Measurements from ENCODE around the gene KRTAP27-1.

DNA sequence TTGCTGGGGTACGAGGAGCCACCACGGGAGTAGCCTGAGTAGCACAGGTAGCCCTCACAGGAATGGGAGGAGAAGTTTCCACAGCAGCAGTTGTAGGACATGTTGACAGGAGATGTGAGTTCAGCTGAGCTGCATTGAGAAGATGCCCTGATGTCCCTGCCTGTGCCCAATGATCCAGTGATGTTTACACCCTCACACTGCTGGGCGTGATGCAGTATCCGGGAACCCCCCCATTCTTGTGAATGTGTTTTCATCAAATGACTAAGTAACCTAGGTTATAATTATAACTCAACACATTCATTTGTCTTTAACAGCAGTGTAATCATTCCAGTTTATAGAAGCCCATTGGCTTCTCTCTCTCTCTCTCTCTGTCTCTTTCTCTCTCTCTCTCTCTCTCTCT is 11.0 kb upstream of the KRTAP27-1 start, which contains the start of gene KRTAP23-1:
- TF ChIP-seq, protein P1, sequence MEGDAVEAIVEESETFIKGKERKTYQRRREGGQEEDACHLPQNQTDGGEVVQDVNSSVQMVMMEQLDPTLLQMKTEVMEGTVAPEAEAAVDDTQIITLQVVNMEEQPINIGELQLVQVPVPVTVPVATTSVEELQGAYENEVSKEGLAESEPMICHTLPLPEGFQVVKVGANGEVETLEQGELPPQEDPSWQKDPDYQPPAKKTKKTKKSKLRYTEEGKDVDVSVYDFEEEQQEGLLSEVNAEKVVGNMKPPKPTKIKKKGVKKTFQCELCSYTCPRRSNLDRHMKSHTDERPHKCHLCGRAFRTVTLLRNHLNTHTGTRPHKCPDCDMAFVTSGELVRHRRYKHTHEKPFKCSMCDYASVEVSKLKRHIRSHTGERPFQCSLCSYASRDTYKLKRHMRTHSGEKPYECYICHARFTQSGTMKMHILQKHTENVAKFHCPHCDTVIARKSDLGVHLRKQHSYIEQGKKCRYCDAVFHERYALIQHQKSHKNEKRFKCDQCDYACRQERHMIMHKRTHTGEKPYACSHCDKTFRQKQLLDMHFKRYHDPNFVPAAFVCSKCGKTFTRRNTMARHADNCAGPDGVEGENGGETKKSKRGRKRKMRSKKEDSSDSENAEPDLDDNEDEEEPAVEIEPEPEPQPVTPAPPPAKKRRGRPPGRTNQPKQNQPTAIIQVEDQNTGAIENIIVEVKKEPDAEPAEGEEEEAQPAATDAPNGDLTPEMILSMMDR (IDR thresholded peaks at IDR 0.05): no peak
- no peak for TF ChIP-seq POLR2A (IDR thresholded peaks at IDR 0.05)
